HEK293 (cell line): ENCODE results near the gene ZNF48.

ENCODE experiments used
- CTCF ChIA-PET: fragments of 350-600 bp; formaldehyde crosslinking; extraction: SDS; loops from one replicate; lab custom pipeline; 2021; ENCODE audit warnings: antibody characterized with exemption; lab: Yijun Ruan, JAX
- POLR2A ChIA-PET: fragments of 300-600 bp; formaldehyde crosslinking; extraction: SDS; loops from one replicate; lab custom pipeline; 2020; ENCODE audit warnings: antibody characterized with exemption, inconsistent platforms; lab: Yijun Ruan, JAX
- H3K27ac ChIP-seq: fragments of 200-500 bp; sonication (Bioruptor generic); 2 replicates; pipeline ENCODE4 v1.5.1; 2014; ENCODE audit warnings: low read depth, low read length, control low read depth, inconsistent platforms; ENCODE audit errors: extremely low read depth
- H3K36me3 ChIP-seq, 2 experiments: fragments of 200-500 bp in 1 of 2; sonication (Bioruptor generic) in 1 of 2; 1 replicate in 1 of 2; 2 replicates in 1 of 2; pipeline ENCODE4 v1.5.1; 2014 to 2017; ENCODE audit warnings: inconsistent platforms in 2 of 2, low read length in 2 of 2; ENCODE audit not compliant: control insufficient read depth in 2 of 2, insufficient read depth in 1 of 2
- H3K4me1 ChIP-seq: fragments of 200-500 bp; sonication (Bioruptor generic); 2 replicates; pipeline ENCODE4 v1.5.1; 2014; ENCODE audit warnings: mild to moderate bottlenecking, low read length, inconsistent platforms; ENCODE audit not compliant: control insufficient read depth, insufficient read depth
- H3K4me3 ChIP-seq: 2 replicates; pipeline ENCODE4 v1.5.1; 2011; ENCODE audit warnings: low read depth, mild to moderate bottlenecking, control low read depth, low read length, moderate library complexity
- H3K9me3 ChIP-seq: fragments of 200-500 bp; sonication (Bioruptor generic); 2 replicates; pipeline ENCODE4 v1.5.1; 2014; ENCODE audit warnings: low read depth, low read length, inconsistent platforms; ENCODE audit not compliant: control insufficient read depth, insufficient read depth
- EGR2 ChIP-seq: fragments of 450-650 bp; formaldehyde crosslinking; IDR thresholded peaks from 2 replicates; pipeline ENCODE4 v1.5.1; 2016; ENCODE audit warnings: low read depth, missing biosample characterization, missing genetic modification characterization
- KLF16 ChIP-seq: fragments of 450-650 bp; formaldehyde crosslinking; IDR thresholded peaks from 2 replicates; pipeline ENCODE4 v1.5.1; 2017; ENCODE audit warnings: missing biosample characterization, missing genetic modification characterization
- OSR2 ChIP-seq: fragments of 450-650 bp; formaldehyde crosslinking; IDR thresholded peaks from 2 replicates; pipeline ENCODE4 v1.5.1; 2016; ENCODE audit warnings: missing biosample characterization, missing genetic modification characterization
- PBX3 ChIP-seq: sonication (generic); formaldehyde crosslinking; IDR thresholded peaks from 2 replicates; pipeline ENCODE4 v1.8.1; 2022; ENCODE audit warnings: mild to moderate bottlenecking, moderate library complexity, missing genetic modification reagents
- SCRT2 ChIP-seq: fragments of 450-650 bp; formaldehyde crosslinking; IDR thresholded peaks from 2 replicates; pipeline ENCODE4 v1.5.1; 2016; ENCODE audit warnings: missing biosample characterization, missing genetic modification characterization
- SP2 ChIP-seq: fragments of 450-650 bp; formaldehyde crosslinking; IDR thresholded peaks from 2 replicates; pipeline ENCODE4 v1.5.1; 2016; ENCODE audit warnings: missing biosample characterization, missing genetic modification characterization
- SP3 ChIP-seq: fragments of 450-650 bp; formaldehyde crosslinking; IDR thresholded peaks from 2 replicates; pipeline ENCODE4 v1.5.1; 2016; ENCODE audit warnings: missing biosample characterization, missing genetic modification characterization
- ZBTB17 ChIP-seq: fragments of 450-650 bp; formaldehyde crosslinking; IDR thresholded peaks from 2 replicates; pipeline ENCODE4 v1.5.1; 2016; ENCODE audit warnings: missing biosample characterization, missing genetic modification characterization
- ZBTB20 ChIP-seq: fragments of 450-650 bp; formaldehyde crosslinking; IDR thresholded peaks from 2 replicates; pipeline ENCODE4 v1.5.1; 2016; ENCODE audit warnings: missing biosample characterization, missing genetic modification characterization
- ZBTB48 ChIP-seq: fragments of 450-650 bp; formaldehyde crosslinking; IDR thresholded peaks from 2 replicates; pipeline ENCODE4 v1.5.1; 2016; ENCODE audit warnings: missing biosample characterization, missing genetic modification characterization
- ZIC2 ChIP-seq: fragments of 450-650 bp; formaldehyde crosslinking; IDR thresholded peaks from 2 replicates; pipeline ENCODE4 v1.5.1; 2016; ENCODE audit warnings: missing biosample characterization, missing genetic modification characterization
- ZNF133 ChIP-seq: fragments of 450-650 bp; formaldehyde crosslinking; IDR thresholded peaks from 2 replicates; pipeline ENCODE4 v1.5.1; 2016; ENCODE audit warnings: missing biosample characterization, missing genetic modification characterization
- ZNF366 ChIP-seq: fragments of 450-650 bp; formaldehyde crosslinking; conservative IDR thresholded peaks from 2 replicates; pipeline ENCODE4 v1.5.1; 2016; ENCODE audit warnings: missing biosample characterization, missing genetic modification characterization
- ZNF398 ChIP-seq: fragments of 450-650 bp; formaldehyde crosslinking; IDR thresholded peaks from 2 replicates; pipeline ENCODE4 v1.5.1; 2017; ENCODE audit warnings: missing biosample characterization, missing genetic modification characterization
- ZNF48 ChIP-seq: fragments of 450-650 bp; formaldehyde crosslinking; IDR thresholded peaks from 2 replicates; pipeline ENCODE4 v1.5.1; 2016; ENCODE audit warnings: missing biosample characterization, missing genetic modification characterization
- ZNF518A ChIP-seq: fragments of 450-650 bp; formaldehyde crosslinking; conservative IDR thresholded peaks from 2 replicates; pipeline ENCODE4 v1.5.1; 2016; ENCODE audit warnings: low read depth, missing biosample characterization, missing genetic modification characterization
- ZNF529 ChIP-seq: fragments of 450-650 bp; formaldehyde crosslinking; IDR thresholded peaks from 2 replicates; pipeline ENCODE4 v1.5.1; 2017; ENCODE audit warnings: missing genetic modification characterization, missing biosample characterization; ENCODE audit not compliant: insufficient replicate concordance
- ZNF558 ChIP-seq: fragments of 450-650 bp; formaldehyde crosslinking; IDR thresholded peaks from 2 replicates; pipeline ENCODE4 v1.5.1; 2016; ENCODE audit warnings: missing biosample characterization, missing genetic modification characterization
- ZNF600 ChIP-seq: fragments of 450-650 bp; formaldehyde crosslinking; IDR thresholded peaks from 2 replicates; pipeline ENCODE4 v1.5.1; 2016; ENCODE audit warnings: missing biosample characterization, missing genetic modification characterization
- ZNF629 ChIP-seq: fragments of 450-650 bp; formaldehyde crosslinking; IDR thresholded peaks from 2 replicates; pipeline ENCODE4 v1.5.1; 2017; ENCODE audit warnings: missing biosample characterization, missing genetic modification characterization
- ZNF658 ChIP-seq: fragments of 450-650 bp; formaldehyde crosslinking; IDR thresholded peaks from 2 replicates; pipeline ENCODE4; 2016; ENCODE audit warnings: missing biosample characterization, missing genetic modification characterization
- ZNF692 ChIP-seq: fragments of 450-650 bp; formaldehyde crosslinking; IDR thresholded peaks from 2 replicates; pipeline ENCODE4 v1.5.1; 2016; ENCODE audit warnings: missing biosample characterization, missing genetic modification characterization

Gene ZNF48

GRCh38 chr16:30445149-30445407, 49.9 kb downstream of the ZNF48 start:
- Histone ChIP-seq H3K4me3 (peak overlapping the region; percentile 79), H3K27ac (peak overlapping the region; percentile 70), H3K36me3 (peaks cover 0 to 22% of the 10 kb centered on the region in 2 experiments; a peak in 2 of 3 replicates), H3K9me3 (no peaks in the 10 kb centered on the region), H3K4me1 (peaks cover 3% of the 10 kb centered on the region; the same call in 1 of the 2 replicates)
- CTCF ChIA-PET: interaction anchor here (0.6 to 2.7 kb wide), 4 partner anchors 9 to 171 kb away, joined by 3 to 7 read pairs (median 5); partner anchors contain the start of gene DCTPP1
- POLR2A ChIA-PET: interaction anchor here (0.6 to 2.0 kb wide), 9 partner anchors 15 to 165 kb away, joined by 3 to 14 read pairs (median 4); partner anchors contain the start of genes DCTPP1, ZNF689 and ZNF747
- TF ChIP-seq ZNF600 (tag by site-specific recombination) (peak; percentile 69), ZNF629 (tag by site-specific recombination) (peak; percentile 36; the same call in 1 of the 2 replicates), SCRT2 (tag by site-specific recombination) (peak; percentile 43; the same call in 1 of the 2 replicates), ZNF658 (no peak), ZBTB48 (tag by site-specific recombination) (peak; percentile 53; the same call in 1 of the 2 replicates)
- TF ChIP-seq, all 188 proteins: peak for 4

- no peaks in the 10 kb centered on the region for H3K9me3 ChIP-seq
- ChIA-PET CTCF (interaction anchor here (0.6 to 2.7 kb wide), 7 partner anchors 8 to 248 kb away, joined by 3 to 6 read pairs (median 3); no protein-coding TSS in a partner anchor), POLR2A (interaction anchor here (0.6 to 2.0 kb wide), 10 partner anchors 15 to 165 kb away, joined by 3 to 14 read pairs (median 4); partner anchors contain the start of genes DCTPP1, ZNF689 and ZNF747)
- H3K36me3 ChIP-seq: peaks cover 0 to 22% of the 10 kb centered on the region in 2 experiments; a peak in 2 of 3 replicates
- peak within 1 kb of the TSS; percentile 79 for H3K4me3 ChIP-seq
- peak within 1 kb of the TSS; percentile 70 for H3K27ac ChIP-seq
- peaks cover 3% of the 10 kb centered on the region; the same call in 1 of the 2 replicates for H3K4me1 ChIP-seq
- TF ChIP-seq ZNF133 (tag by site-specific recombination): peak; percentile 55; the same call in 1 of the 2 replicates
- TF ChIP-seq ZBTB48 (tag by site-specific recombination): no peak
- peak; percentile 60 for TF ChIP-seq ZNF366 (tag by site-specific recombination)
- peak; percentile 81 for TF ChIP-seq EGR2 (tag by site-specific recombination)
- TF ChIP-seq ZIC2: peak; percentile 97
- TF ChIP-seq SCRT2 (tag by site-specific recombination): peak; percentile 93
- no peak for TF ChIP-seq OSR2 (tag by site-specific recombination)
- TF ChIP-seq ZBTB17 (tag by site-specific recombination): peak; percentile 98
- TF ChIP-seq ZNF529 (tag by site-specific recombination): no peak
- TF ChIP-seq PBX3 (CRISPR knock-in tag): 0 out of 2 replicates have a peak, but pooled peaks have one; percentile 71
- TF ChIP-seq ZNF558 (tag by site-specific recombination): peak; percentile 49; the same call in 1 of the 2 replicates
- 0 out of 2 replicates have a peak, but pooled peaks have one; percentile 18 for TF ChIP-seq ZNF398
- TF ChIP-seq ZBTB20 (tag by site-specific recombination): peak; percentile 58
- TF ChIP-seq ZNF518A (tag by site-specific recombination): peak; percentile 32
- TF ChIP-seq KLF16 (tag by site-specific recombination): peak; percentile 38; the same call in 1 of the 2 replicates
- TF ChIP-seq ZNF48 (tag by site-specific recombination): no peak
- peak; percentile 85 for TF ChIP-seq SP3 (tag by site-specific recombination)
- TF ChIP-seq SP2 (tag by site-specific recombination): peak; percentile 89
- peak; percentile 75 for TF ChIP-seq ZNF692
Measured at GRCh38 chr16:30445408-30446202, 50.4 kb downstream of the ZNF48 start, which contains the start of gene SEPHS2. Gene SEPHS2 (minus strand): TSS chr16:30445874. CDS start chr16:30445727, 147 bp downstream.
